ENCODE results near the gene TNK1. TPM values are rescaled to one million over a fixed set of nuclear protein-coding genes. Genes with fewer than 3 reads are reported as not detected.

Gene TNK1
- total RNA-seq, 2 donors from 2014 or later: 22.2 to 24.9 TPM

- DNase-seq: no peak
- intact Hi-C loops (cut with DNase I, micrococcal nuclease): no loop called here
- ATAC-seq: no peak
Observed at GRCh38 chr17:7383371-7383741, 2.5 kb downstream of the TNK1 start.

GRCh38 chr17:7383742-7384488 is 3.0 kb downstream of the TNK1 start:
- ATAC-seq (no peak), DNase-seq (peak in 1 of 2 donors; percentile 56)
- intact Hi-C loops (cut with DNase I, micrococcal nuclease): no loop called here

GRCh38 chr17:7384489-7385081 is 3.7 kb downstream of the TNK1 start:
- no peak for ATAC-seq
- intact Hi-C loops (cut with DNase I, micrococcal nuclease): no loop called here

GRCh38 chr17:7388856-7389255 is 8.0 kb downstream of the TNK1 start:
- DNase-seq: no peak
- ATAC-seq: no peak
- intact Hi-C loops (cut with DNase I, micrococcal nuclease): no loop called here

More at GRCh38 chr17:7384489-7385081, 3.7 kb downstream of the TNK1 start:
- no peak for DNase-seq

- DNase-seq (no peak), ATAC-seq (no peak)
- intact Hi-C loops (cut with DNase I, micrococcal nuclease): no loop called here
Observed at GRCh38 chr17:7389924-7390910, 9.3 kb downstream of the TNK1 start.

- no peak for ATAC-seq
- no peak for DNase-seq
- intact Hi-C loops (cut with DNase I, micrococcal nuclease): no loop called here
Observed at GRCh38 chr17:7391307-7391706, 10.4 kb downstream of the TNK1 start.

GRCh38 chr17:7392696-7393612 is 12.1 kb downstream of the TNK1 start:
- no peak for DNase-seq

GRCh38 chr17:7393613-7394451 is 12.9 kb downstream of the TNK1 start:
- peak; percentile 31 for ATAC-seq
- peak in 1 of 2 donors; percentile 67 for DNase-seq
- intact Hi-C loops (cut with DNase I, micrococcal nuclease): no loop called here

More at GRCh38 chr17:7392696-7393612, 12.1 kb downstream of the TNK1 start:
- intact Hi-C loops (cut with DNase I, micrococcal nuclease): no loop called here
- ATAC-seq: no peak

GRCh38 chr17:7394452-7395191 is 13.7 kb downstream of the TNK1 start, which contains the start of gene PLSCR3:
Gene PLSCR3, minus strand, starts transcription at chr17:7394525. Its CDS starts 415 bp downstream, at chr17:7394110.
- peak; percentile 88 to 89 for DNase-seq
- intact Hi-C loops (cut with DNase I, micrococcal nuclease): no loop called here
- peak; percentile 89 for ATAC-seq

- intact Hi-C loops (cut with DNase I, micrococcal nuclease): no loop called here
- no peak for ATAC-seq
- no peak for DNase-seq
Observed at GRCh38 chr17:7396147-7396546, 15.3 kb downstream of the TNK1 start.

- intact Hi-C loops (cut with DNase I, micrococcal nuclease): no loop called here
- ATAC-seq (no peak), DNase-seq (no peak)
Observed at GRCh38 chr17:7398612-7399011, 17.7 kb downstream of the TNK1 start.

- ATAC-seq (peak; percentile 67), DNase-seq (peak; percentile 72 to 75)
Observed at GRCh38 chr17:7403043-7403726, 22.3 kb downstream of the TNK1 start.

GRCh38 chr17:7403727-7403976 is 22.8 kb downstream of the TNK1 start:
- intact Hi-C loops (cut with DNase I, micrococcal nuclease): no loop called here
- ATAC-seq (peak; percentile 34), DNase-seq (no peak)

More at GRCh38 chr17:7403043-7403726, 22.3 kb downstream of the TNK1 start:
- intact Hi-C loops (cut with DNase I, micrococcal nuclease): no loop called here

- DNase-seq (peak; percentile 97 to 99), ATAC-seq (peak; percentile 89)
- intact Hi-C loops (cut with DNase I, micrococcal nuclease): no loop called here
Observed at GRCh38 chr17:7403977-7404736, 23.3 kb downstream of the TNK1 start, which contains the start of gene TMEM256. Gene TMEM256, minus strand, starts transcription at chr17:7404097. Its CDS starts 13 bp downstream, at chr17:7404084.

- intact Hi-C loops (cut with DNase I, micrococcal nuclease): no loop called here
- ATAC-seq: peak; percentile 12
- DNase-seq: peak; percentile 52 to 73
Observed at GRCh38 chr17:7404737-7405349, 24.0 kb downstream of the TNK1 start.
